Dermis blood vessel endothelial cell (primary cell): Measurements from ENCODE around the gene CDC26. TPM values are rescaled to one million over a fixed set of nuclear protein-coding genes. Genes with fewer than 3 reads are reported as not detected.
A peak's percentile ranks its signal among the peaks of the same experiment; 100 is the strongest.
"Not testable (repeated sequence)": the region's sequence is repeated elsewhere in the genome, so short reads cannot be mapped to it uniquely, and the experiment has no call there.

ENCODE experiments used
- DNase-seq: peaks from one replicate; pipeline ENCODE4 v3.0.0; 2010
- total RNA-seq: library from RNA; depleted of rRNA; stranded (reverse); fragments of >200 nt; gene quantifications from 2 replicates; pipeline ENCODE4 v1.2.3, GENCODE V29; 2014

The CDC26 gene
- 52.1 and 67.9 TPM in 2 replicates for total RNA-seq

DNA sequence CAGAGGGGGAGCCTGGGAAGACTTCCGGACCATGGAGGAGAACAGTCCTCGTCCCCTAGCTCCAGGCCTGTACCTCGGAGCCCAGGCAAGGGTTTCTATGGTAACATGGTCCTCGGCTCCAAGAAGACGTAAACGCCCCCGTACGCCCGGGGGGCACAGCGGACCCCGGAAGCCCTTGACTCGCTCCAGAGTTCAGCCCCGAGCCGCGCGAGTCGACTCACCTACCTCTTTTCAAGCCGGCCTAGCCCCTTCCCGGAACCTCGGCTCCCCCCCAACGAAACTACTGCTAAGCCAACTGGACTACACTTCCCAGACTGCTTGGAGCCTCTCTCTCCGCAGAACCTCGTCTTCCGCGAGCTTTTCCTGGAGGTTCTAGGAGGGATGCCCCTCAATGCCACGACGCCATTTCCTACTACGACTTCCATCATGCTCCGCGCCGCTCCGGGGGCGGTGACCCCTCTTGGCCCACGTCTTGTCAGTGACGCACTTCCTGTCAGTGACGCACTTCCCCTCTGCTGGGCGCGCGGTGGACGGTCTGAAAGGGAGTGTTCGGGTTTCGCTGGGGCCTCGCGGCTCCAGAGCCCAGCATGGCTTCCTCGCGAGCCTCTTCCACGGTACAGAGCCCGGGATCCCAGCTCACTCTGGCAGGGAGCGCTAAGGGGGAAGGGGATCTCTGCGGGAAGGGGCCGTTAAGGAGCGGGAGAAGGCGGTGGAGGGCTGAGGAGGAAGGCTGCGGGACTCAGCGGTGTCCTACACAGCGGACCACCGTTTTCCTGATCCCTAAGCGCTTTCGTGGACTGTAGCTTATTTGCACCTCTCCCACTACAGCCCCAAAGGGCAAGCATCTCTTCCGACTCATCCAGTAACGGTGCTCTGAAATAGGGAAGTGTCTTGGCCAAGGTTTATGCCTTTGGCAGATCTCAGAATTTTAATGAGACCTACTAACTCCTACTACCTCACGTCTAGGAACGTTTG is at the start of gene CDC26, which contains the start of gene PRPF4:
Gene CDC26, minus strand, starts transcription at position 416 of the 975 bp plus-strand sequence. CDS start 3,065 bp downstream, outside the sequence.
Gene PRPF4, plus strand, starts transcription at position 502 of the 975 bp plus-strand sequence. Its CDS starts 86 bp downstream, at position 588.
- peak; percentile 100 for DNase-seq

DNA sequence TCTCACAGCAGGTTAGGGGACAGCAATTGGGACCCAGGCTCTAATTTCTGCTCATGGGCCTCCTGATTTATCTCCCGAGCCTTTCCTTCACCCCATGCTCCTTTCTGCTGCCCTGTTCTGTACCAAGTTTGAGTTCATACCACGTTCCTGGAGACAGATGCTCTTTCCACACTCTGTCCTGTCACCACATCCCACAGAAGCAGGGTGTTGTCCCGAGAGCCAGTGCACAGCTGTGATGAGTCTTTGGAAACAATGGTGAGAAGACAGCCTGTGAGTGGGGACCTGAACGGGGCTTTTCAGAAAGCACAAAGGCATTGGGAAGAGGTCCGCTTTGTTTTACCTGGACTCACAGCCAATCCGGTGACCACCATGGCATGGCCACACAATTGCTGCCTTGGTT is 47.3 kb upstream of the CDC26 start:
- no peak for DNase-seq

DNA sequence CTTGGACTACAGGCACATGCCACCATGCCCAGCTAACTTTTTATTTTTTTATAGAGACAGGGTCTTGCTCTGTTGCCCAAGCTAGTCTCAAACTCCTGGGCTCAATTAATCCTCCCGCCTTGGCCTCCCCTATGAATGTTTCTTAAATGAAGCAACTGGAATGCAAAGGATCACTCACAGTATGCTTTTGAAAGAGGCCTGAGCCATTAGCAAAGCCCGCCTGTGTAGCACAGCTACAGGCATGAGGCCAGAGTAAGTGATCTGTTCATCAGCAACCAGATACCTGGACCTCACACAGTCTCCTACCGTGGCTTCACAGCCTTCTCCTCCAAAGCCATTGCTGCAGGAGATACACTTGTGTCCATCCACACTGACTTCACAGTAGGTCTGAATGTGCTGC is 44.7 kb upstream of the CDC26 start:
- DNase-seq, result no peak

DNA sequence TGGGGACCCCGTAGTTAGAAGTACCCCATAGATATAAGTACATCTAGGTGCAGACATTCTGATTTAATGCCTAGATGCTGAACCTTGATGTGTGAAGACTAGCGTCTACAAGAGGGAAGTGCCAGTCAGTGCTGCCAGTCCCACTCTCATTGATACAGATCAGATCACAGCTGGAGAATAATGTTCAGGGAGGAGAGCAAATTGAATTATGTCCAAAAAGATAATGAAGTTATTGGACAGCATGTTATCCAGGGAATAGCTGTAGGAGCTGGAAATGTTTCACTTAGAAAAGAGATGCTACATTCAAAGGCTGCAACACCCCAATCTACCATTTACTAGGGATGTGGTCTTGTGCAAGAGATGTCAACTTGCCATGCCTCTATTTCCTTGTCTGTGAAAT is 43.7 kb upstream of the CDC26 start:
- no peak for DNase-seq

- DNase-seq, result no peak
These were observed 42.4 kb upstream of the CDC26 start for GRCh38 chr9:113317777-113318176.

- DNase-seq, result no peak
These were observed 40.7 kb upstream of the CDC26 start for GRCh38 chr9:113316030-113316429.

DNA sequence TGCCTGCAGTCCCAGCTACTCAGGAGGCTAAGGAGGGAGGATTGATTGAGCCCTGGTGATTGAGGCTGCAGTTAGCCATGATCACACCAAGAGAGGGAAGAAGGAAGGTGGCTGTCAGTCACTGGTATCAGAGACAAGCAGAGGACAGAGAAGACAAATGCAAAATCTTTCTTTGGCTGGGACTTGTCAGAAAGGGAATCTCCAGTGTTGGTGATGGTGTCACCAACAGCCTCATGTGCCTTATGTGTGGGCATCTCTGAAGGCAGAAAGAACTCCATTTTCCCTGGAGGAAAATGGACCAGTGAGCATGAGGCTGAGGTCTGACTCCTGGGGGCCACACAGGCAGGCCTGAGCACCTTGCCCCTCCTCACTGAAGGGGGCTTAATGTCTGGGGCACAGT is 39.9 kb upstream of the CDC26 start:
- no peak for DNase-seq

DNA sequence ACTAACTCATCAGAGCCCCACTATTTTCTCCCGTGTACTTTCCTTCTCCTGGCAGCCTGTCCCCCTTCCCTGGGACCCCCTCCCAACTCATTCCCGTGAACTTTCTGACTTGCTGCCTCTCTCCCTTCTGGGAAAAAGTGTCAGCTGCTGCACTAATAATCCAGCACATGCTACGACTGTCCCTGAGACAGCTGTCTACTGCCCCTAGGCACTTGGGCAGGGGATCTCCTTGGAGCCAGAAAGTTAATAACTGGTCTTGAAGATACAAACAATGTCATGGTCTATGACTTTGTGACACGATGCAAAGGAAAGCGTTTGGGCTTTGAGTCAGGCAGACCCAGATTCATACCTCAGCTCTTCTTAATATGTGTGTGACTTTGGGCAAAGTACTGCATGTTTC is 37.9 kb upstream of the CDC26 start:
- no peak for DNase-seq

GRCh38 chr9:113311961-113312360 is 36.6 kb upstream of the CDC26 start:
- no peak for DNase-seq

- DNase-seq, result peak; percentile 36
These were observed 35.2 kb upstream of the CDC26 start for GRCh38 chr9:113310538-113310937.

GRCh38 chr9:113309204-113309813 is 33.9 kb upstream of the CDC26 start:
- peak; percentile 71 for DNase-seq

DNA sequence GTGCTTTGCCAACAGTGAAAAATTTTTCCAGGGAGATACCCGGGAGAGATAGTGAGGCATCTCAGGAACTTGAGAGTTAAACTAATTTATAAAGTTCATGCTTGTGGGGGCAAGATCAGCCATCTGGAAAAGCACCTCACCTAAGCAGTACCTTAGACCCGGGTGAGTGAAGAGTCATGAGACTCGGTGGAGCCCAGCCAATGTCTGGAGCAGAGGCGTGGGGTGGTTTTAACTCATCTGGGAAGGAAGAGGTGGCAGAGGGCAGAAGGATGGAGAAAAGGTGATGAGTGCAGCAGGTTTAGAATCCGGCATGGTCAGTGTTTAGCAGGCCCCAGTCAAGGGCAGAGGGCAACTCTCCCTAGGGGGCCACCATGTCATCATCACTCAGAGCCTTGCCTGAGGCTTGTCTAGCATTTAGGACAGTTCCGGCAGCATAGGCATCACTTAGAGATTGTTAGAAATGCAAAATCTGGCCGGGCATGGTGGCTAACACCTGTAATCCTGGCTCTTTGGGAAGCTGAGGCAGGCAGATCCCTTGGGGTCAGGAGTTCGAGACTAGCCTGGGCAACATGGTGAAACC is 32.1 kb upstream of the CDC26 start:
- no peak for DNase-seq

DNA sequence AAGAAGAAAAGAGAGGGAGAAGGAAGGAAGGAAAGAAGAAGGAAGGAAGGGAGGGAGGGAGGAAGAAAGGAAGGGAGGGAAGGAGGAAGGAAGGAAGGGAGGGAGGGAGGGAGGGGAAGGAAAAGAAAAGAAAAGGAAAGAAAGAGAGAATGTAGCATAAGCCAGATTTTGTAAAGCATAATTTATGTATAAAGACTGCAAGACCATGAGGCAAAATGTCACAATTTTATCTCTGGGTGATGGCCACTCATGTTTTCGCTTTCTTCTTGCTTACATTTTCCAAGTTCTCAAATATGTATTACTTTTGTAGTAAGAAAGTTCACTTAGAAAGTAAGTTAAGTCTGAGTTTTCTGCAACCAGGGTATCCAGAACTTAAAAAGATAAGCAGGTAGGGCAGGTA is 31.2 kb upstream of the CDC26 start:
- no peak for DNase-seq

DNA sequence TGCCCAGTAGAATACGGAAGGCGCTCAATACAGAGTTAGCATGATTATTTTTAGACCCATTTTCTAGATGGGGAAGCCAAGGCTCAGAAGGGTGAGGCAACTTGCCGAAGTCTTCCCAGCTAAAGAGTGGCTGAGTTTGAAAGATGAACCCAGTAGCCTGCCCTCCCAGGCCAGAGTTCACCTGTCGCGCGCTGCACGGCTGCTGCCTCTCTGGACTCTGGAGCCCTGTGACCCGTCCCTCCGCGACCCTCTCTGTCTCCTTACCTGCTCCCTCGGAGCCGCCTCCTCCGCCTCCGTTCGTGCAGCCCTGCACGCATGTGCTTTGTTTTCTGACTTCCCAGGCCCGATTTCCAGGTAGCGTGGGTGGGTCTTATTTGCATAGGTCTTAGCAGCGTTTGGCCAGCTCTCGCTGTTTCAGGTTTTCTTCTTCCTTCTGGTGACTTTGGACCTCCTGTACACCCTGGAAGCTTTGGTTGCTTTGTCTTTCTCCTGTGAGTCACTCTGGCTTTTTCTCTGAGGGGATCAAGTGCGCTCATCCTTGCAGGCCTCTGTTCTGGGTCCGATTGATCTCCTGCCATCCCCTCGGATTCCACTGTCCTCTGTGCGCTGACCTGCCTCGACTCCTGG is 27.5 kb upstream of the CDC26 start, which contains the start of gene RNF183:
Gene RNF183, minus strand, starts transcription at position 585 of the 627 bp plus-strand sequence. CDS start 5,192 bp downstream, outside the sequence.
- DNase-seq, result no peak

DNA sequence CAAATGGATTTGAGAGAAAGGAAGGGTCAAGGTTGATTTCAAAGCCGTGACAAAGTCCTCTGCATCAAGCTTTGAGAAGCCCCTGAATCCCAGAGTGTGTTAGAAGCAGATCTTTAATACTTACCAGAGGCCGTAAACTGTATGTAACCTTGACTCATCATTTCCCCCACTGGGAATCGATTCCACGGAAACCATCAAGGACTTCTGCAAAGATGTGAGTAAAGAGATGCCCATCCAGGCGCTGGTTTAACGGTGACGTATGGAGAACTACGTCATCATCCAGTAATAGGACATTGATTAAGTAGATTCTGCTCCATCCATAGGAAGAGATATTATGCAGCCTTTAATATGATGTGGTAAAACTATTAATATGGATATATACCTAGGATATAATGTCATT is 26.2 kb upstream of the CDC26 start:
- peak; percentile 8 for DNase-seq

DNA sequence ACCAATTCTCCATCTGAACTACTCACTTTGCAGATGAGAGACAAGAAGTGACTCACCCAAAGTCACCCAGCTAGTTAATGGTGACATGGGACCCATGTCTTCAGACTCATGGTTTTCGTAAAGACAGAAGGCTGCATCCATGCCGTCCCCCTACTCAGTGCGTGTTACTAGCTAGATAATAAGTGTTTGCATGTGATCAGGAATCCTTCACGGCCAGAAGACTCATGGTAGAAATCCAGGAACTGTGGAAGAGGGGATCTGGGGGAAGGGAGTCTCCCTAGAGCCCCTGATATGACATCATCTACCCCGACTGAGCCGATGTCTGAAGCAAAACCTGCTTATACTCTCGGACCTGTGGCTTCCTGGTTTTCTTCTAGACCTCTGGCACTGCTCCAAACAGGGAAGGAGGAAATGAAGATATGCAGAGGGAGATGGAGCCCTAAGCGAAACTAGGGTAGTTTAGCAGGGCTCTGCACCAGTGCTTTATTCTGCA is 24.5 kb upstream of the CDC26 start:
- DNase-seq, result peak; percentile 71

DNA sequence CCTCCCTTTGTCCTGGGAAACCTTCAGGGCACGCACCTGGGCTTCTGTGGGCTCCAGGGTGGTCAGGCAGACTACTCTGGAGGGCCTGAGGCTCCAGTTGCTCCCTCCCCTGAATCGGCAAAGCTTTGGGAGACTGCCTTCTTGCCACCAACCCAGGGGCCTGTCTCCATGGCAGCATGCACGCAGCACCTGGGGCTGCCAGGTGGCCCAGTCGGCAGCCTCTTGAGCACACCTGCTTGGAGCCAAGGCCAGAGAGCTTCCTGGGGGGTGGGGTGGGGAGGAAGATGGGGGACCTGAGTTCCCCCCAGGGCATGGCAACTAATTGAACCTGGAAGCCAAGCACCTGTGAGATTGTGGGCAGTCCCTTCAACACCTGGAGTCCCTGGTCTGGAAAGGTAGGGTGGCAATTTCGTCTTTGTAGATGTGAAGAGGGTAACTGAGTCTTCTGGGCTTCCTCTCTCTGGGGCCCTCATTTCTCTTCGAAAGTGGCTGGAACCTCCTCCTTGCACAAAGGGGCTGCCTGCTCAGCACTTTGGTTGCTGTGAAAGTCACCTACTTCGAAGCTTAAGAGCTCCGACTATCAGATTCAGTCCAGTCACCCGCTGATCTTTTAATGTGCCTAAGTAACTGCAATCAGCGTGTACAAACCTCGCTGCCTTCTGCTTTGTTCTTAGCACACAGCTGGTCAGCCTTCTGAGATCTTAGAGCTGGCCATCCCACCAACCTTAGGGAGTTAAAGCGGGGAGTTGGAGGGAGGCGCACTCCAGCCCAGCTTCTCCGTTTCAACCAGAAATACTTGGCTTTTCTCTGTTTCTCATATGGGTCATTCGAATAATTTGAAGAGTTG is 23.8 kb upstream of the CDC26 start:
- DNase-seq, result no peak

DNA sequence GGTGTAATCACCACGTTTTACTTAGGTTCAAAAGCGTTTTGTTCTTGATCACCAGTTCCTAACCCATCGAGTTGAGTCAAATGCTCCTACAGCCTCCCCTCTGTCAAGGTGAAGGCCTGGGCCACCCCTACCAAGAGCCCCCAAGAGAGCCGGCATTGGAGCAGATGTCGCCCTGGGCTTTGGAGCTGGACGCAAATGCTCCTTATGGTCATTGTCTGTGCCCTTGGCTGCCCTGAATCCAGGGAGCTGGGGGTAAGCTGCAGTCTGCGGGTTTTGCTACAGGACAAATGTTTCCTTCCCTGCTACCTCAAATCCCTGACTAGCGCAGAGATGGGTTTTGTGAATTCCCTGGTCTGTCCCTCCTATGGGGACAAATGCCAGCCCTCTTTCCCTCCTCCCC is 22.9 kb upstream of the CDC26 start:
- no peak for DNase-seq

DNA sequence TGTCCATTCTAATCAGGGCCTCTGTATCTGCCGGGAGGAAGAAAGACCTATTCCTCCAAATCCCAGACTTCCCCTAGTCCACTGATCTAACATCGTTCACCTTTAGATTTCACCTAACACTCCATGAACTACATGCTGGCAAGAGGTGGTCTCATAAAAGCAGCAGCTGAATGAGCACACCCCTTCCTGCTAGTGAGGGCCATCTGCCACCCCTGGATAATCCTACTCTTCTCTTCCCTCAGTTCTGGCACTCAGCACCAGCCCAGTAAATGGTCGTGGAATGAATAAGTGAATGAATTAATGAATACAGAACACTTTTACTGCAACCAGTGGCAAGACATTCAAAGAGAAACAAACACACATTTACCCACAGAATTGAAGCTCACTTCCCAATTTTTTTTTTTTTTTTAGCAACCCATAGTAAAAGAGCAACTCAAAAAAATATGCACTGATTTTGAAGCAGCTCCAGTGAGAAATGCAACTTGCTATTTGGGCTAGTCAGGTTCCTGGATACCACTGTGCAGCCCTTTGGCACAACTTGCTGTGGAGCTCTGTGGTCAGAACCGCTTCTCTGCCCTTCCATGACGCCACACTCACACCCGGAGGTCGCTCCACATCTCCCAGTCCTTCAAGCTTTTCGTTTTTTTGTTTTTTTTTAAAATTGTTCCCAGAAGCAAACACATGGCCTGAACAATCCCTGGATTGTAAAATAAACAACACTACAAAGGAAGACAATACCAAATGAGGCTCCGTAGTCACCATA is 21.6 kb upstream of the CDC26 start:
- no peak for DNase-seq

- not testable (repeated sequence) for DNase-seq
These were observed 20.9 kb upstream of the CDC26 start for GRCh38 chr9:113296247-113296646.
